HG03342 (cell line): Measurements from ENCODE around the gene HSPA4.
"Not testable (repeated sequence)": the region's sequence is repeated elsewhere in the genome, so short reads cannot be mapped to it uniquely, and the experiment has no call there.

ENCODE experiments used
- ATAC-seq: cut with Tn5 transposase; IDR thresholded peaks from one replicate; pipeline ENCODE4 v1.9.1; 2021; ENCODE audit warnings: mild to moderate bottlenecking, moderate library complexity; ENCODE audit not compliant: unreplicated experiment

Gene HSPA4

GRCh38 chr5:133121611-133122150, 69.9 kb downstream of the HSPA4 start:
- ATAC-seq = no peak

- no peak for ATAC-seq
These were observed 70.9 kb downstream of the HSPA4 start for GRCh38 chr5:133122711-133123110.

- no peak for ATAC-seq
These were observed 71.5 kb downstream of the HSPA4 start for GRCh38 chr5:133123297-133123696.

DNA sequence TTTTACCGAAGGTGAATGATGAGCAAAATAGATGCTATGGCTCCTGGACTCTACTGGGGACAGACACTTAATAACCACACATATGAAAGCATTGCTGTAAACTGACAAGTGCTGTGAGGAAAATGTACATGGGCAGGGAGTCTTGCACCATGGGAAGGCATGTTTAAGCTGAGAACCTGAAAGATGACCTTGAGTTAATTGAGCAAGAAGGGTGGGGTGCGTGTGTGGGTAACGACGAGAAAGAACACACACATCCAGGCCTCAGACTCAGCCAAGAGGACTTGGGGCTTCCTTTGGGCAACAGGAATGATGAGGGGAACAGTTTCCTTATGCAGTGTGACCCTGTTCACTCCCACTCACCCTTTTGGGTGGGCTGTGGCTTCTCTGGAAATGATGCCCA, 73.1 kb downstream of the HSPA4 start:
- ATAC-seq = no peak

DNA sequence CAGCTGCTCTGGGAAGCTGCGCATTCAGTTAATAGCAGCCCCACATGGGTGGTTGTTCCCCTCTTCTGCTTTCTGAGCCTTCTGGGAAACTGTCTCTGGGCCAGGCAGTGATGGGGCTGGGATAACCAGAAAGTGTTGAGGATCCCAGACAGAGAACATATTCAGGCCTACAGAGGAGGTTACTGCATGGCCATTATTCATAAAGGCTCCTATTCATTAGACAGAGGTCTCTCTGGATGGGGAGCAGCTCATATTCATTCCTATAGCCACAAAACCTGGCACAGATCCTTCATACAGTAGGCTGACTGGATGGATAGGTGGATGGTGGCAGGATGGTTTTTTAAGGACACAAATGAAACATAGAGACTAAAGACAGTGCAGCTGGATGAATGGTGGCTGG, 76.3 kb downstream of the HSPA4 start:
- no peak for ATAC-seq

- ATAC-seq = no peak
These were observed 77.5 kb downstream of the HSPA4 start for GRCh38 chr5:133129289-133129688.

- ATAC-seq = no peak
These were observed 78.1 kb downstream of the HSPA4 start for GRCh38 chr5:133129950-133130349.

DNA sequence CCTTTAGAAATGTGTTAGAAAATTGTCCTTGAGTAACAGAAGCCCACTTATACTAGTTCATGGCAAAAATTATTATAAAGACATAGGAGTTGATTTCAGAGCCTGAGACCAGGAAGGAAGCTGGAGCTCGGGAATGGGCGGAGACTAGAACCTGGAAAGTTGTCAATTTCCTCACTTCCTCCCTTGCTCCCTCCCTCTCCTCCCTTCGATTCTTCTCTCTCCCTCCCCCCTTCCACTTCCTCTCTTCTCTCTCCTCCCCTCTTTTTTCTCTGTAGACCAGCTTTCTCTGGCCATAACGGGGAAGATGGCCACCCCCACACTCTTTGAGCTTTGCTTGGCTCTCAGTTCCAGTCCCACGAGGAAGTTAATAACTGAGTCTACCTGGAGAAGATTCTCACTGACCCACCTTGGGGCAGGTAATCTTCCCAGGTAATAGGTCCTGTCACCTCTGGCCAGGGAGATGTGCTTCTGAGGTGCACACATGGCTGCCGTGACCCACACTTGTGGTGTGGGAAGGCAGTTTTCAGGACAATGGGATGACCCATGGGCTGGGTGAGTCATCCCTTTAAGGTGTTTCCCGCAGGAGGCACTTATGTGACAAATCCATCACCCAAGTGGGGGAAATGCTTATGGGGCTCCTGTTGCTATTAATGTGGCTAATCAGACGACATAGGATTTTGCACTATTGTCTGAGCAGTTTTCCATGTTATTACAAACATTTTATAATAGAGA, 78.7 kb downstream of the HSPA4 start:
- no peak for ATAC-seq

DNA sequence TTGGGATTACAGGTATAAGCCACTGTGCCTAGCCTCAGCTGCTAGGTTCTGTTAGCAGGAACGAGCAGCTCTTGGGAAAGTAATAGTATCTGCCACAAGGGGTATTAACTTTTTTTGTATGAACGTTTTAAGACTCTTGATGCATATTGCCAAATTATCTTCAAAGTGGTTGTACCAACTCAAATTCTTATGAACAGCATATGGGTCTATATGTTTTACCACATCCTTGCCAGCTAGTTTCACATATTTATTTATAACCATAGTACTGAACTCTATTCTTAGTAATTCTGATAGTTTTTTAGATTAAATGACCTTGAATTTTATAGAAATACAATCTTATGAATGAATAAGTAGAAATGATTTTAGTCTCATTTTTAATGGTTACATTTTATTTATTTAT, 80.9 kb downstream of the HSPA4 start:
- ATAC-seq = no peak

DNA sequence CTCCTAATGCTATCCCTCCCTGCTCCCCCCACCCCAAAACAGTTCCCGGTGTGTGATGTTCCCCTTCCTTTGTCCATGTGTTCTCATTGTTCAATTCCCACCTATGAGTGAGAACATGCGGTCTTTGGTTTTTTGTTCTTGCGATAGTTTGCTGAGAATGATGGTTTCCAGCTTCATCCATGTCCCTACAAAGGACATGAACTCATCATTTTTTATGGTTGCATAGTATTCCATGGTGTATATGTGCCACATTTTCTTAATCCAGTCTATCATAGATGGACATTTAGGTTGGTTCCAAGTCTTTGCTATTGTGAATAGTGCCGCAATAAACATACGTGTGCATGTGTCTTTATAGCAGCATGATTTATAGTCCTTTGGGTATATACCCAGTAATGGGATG, 81.4 kb downstream of the HSPA4 start:
- ATAC-seq = not testable (repeated sequence)

DNA sequence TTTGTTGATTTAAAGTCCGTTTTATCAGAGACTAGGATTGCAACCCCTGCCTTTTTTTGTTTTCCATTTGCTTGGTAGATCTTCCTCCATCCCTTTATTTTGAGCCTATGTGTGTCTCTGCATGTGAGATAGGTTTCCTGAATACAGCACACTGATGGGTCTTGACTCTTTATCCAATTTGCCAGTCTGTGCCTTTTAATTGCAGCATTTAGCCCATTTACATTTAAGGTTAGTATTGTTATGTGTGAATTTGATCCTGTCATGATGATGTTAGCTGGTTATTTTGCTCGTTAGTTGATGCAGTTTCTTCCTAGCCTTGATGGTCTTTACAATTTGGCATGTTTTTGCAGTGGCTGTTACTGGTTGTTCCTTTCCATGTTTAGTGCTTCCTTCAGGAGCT, 85.1 kb downstream of the HSPA4 start:
- ATAC-seq = not testable (repeated sequence)

DNA sequence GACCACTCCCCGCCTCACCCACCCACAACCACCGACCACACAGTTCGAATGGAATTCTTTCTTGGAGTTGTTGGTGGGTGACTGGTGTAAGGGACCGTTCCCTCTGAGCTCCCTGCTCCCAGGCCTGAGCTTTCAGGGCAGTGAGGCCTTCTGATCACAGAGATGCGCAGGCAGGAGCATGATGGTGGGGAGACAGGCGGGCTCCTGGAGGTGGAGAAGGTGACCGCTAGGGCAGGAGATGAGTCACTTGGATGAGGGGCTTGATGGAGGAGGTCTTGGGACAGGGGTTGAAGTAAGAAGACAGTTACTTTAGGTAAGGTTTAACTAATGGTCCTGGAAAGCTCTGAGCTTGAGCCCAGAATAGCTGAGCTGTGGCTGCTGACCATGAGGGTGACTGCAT, 88.5 kb downstream of the HSPA4 start:
- no peak for ATAC-seq

- no peak for ATAC-seq
These were observed 89.9 kb downstream of the HSPA4 start for GRCh38 chr5:133141746-133142145.

DNA sequence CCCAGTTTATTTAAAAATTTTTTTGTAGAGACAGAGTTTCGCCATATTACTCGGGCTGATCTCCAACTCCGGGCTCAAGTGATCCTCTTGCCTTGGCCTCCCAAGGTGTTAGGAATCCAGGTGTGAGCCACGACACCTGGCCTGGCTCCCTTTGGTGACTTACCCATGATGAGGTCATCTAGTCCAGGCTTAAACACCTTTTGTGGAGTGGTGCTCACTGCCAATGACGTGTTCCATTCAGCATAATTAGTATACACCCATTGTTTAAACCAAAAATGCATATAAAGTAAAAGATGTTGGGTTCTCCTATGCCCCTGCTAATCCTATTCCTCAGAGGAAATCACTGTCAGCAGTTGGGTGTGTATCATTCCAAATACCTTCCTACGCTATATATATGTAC, 91.0 kb downstream of the HSPA4 start:
- ATAC-seq = no peak

DNA sequence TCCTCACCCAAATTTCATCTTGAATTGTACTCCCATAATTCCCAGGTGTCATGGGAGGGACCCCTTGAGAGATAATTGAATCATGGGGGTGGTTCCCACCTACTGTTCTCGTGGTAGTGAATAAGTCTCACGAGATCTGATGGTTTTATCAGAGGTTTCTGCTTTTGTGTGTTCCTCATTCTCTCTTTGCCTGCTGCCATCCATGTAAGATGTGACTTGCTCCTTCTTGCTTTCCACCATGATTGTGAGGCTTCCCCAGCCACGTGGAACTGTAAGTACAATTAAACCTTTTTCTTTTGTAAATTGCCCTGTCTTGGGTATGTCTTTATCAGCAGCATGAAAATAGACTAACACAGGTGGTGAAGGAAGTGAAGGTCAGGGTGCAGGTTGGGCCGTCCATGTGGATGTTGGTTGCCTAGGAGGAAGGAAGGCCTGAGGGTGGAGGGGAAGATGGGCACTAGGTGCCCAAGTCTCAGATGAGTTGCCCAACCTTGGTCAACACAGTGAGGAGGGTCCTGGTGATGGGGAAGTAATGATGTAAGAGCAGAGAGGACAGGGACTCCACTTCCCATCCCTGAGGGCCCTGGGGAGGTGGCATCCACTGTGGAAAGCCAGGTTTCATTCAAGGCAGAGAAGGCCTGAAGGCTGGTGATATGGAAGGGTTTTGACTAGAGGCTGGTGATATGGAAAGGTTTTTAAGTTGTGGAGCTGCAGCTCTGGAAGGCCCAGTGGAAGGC, 92.6 kb downstream of the HSPA4 start:
- no peak for ATAC-seq

DNA sequence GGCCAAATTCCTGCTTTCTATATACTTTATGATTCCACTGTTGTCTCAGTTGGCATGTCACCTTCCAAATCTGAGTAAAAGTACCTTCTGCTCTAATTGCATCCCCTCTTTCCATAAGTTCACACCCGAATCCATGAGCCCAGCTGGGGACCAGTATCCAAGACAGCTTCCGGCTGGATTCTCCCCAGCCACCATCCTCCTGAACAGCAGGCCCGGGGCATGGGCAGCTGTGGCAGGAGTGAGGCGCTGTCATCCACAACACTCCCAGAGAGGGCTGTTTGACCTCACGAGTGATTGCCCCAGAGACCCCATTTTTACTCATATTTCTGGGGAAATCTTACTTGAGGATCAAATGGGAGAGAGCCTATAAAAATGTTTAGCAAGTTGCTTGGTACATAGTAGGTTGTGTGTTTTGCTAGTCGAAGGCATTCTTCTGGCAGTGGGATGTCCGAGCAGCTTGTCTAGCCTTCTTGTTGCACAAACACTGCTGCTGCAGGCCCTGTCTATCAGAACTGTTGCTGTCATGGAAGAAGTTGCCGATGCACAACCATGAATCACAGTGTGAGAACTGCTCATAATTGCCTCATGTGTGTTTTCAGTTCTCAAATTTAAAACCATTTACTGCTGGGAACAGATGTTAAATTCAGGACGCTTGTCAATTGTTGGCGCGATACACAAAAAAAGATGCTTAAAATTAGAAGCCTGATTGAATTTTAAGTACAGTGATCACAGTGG, 93.8 kb downstream of the HSPA4 start:
- no peak for ATAC-seq

DNA sequence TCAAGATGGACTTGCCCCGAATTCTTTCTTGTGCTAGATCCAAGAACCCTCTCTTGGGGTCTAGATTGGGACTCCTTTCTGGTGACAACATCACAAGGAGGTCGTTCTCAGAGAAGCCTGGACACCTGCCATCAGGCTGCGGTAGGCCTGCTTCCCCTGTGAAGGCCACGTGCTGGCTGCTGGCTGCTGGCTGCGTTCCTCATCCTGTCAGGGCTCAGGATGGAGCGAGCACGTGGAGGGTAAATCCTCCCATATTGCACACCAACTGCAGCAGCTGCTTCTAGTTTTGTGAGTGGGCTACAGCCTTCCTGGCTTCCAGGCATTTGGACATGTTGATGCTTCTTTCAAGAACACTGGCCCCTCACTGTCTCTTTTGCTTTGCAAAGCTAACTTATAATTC, 95.6 kb downstream of the HSPA4 start:
- ATAC-seq = no peak

DNA sequence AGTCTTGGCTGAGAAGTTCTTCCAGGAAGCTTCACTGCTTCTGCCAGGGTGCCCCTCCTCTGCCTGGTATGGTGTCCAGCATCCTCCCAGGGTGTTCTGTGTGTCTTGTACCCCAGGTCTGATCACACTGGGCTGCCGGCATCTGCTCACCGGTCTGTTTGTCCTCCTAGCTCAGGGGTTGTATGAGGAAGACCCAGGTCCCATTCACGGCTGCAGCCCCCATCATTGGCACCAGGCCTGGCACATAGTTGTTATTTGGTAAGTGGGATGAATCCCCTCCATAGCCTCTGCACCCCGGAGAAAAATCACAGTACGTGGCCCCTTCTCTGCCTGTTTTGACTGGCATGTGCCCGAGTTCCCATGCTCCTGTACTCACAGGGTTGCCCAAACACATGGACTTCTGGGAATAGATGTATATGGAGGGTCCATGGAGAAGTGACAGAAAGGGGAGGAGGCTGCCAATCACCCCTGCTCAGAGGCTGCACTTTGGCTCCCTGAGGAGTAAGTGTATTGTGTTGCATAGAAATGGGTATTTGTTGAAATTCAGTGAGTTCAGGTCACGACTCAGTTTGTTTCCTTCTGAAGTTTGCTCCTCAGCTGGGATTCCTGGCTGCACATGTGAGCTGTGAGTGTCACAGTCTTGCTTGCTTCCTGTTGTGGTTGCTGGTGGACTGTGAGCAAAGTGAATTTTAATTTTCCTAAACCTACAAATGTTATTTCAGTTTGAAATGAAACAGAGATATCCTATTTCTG, 96.2 kb downstream of the HSPA4 start:
- no peak for ATAC-seq

GRCh38 chr5:133149345-133149744, 97.5 kb downstream of the HSPA4 start:
- ATAC-seq = no peak

DNA sequence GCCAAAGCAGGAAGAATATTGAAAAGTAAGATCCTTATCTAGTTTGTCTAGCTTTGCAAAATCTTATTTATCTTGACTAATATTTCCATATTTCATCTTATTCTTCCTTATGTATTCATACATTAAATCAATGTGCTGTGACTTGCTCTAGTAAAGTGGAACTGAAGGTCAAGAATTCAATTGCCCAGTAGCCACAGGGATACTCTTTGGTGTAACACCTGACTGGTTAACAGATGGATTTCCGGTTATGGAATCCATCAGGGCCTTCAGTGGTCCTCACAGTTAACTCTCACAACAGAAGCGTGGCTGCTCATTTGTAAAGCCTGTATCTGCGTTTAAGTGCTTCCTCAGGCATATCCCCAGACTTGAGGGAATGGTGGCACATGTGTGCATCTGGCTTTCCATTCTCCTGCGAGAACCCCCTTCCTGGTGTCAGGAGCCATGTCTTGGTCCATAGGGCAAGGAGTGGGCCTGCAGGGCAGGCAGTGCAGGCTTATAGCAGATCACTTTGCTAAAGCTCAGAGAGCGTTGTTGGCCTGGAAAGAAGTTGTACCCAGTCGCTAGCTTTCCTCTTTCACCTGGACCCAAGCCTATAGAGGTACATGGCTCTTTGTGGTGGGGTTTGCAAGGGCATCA, 99.2 kb downstream of the HSPA4 start:
- no peak for ATAC-seq
